OCI-LY3 (cell line): ENCODE data around the gene FPGT.

Experiments used
- H2AFZ ChIP-seq: fragments of 200-600, 300-600 bp; shearing (Covaris generic); 2 replicates; pipeline ENCODE4 v1.6.0; 2014; ENCODE audit warnings: antibody characterized with exemption, low read depth, low read length
- H3K27ac ChIP-seq: fragments of 200-600, 300-600 bp; sonication (generic); 2 replicates; pipeline ENCODE4 v1.5.1; 2014; ENCODE audit warnings: mild to moderate bottlenecking, low read length, moderate library complexity, mixed read lengths
- H3K27me3 ChIP-seq: fragments of 200-600, 300-600 bp; sonication (generic); 2 replicates; pipeline ENCODE4 v1.6.1; 2014; ENCODE audit warnings: low read depth, low read length, mixed read lengths
- H3K36me3 ChIP-seq: fragments of 200-600, 300-600 bp; sonication (generic); replicated peaks from 2 replicates; pipeline ENCODE3; 2014; ENCODE audit warnings: low read depth, low read length, mixed read lengths
- H3K4me1 ChIP-seq: fragments of 300-600, 200-600 bp; sonication (generic); 2 replicates; pipeline ENCODE4 v1.6.1; 2014; ENCODE audit warnings: low read length, mixed read lengths
- H3K4me2 ChIP-seq: fragments of 200-600, 300-600 bp; sonication (generic); 2 replicates; pipeline ENCODE4 v1.6.1; 2014; ENCODE audit warnings: low read length, mixed read lengths
- H3K4me3 ChIP-seq: fragments of 300-600, 200-600 bp; sonication (generic); 2 replicates; pipeline ENCODE4 v1.5.1; 2014; ENCODE audit warnings: antibody characterized with exemption, mild to moderate bottlenecking, low read length, moderate library complexity
- H3K79me2 ChIP-seq: fragments of 300-600, 200-600 bp; shearing (Covaris generic); 2 replicates; pipeline ENCODE4 v1.6.1; 2014; ENCODE audit warnings: mild to moderate bottlenecking, low read length, mixed read lengths
- H3K9ac ChIP-seq: fragments of 300-600, 200-600 bp; shearing (Covaris generic); 2 replicates; pipeline ENCODE4 v1.6.0; 2014; ENCODE audit warnings: mild to moderate bottlenecking, low read length, moderate library complexity
- H3K9me3 ChIP-seq: fragments of 200-600, 300-600 bp; shearing (Covaris generic); 2 replicates; pipeline ENCODE4 v1.6.1; 2014; ENCODE audit warnings: low read length, mixed read lengths; ENCODE audit not compliant: insufficient read depth
- H4K20me1 ChIP-seq: fragments of 200-600, 300-600 bp; sonication (generic); 2 replicates; pipeline ENCODE4 v1.6.1; 2016; ENCODE audit warnings: low read length, mixed read lengths; ENCODE audit not compliant: insufficient read depth
- CTCF ChIP-seq: fragments of 200-600, 300-600 bp; sonication (generic); IDR thresholded peaks from 2 replicates; pipeline ENCODE4 v1.5.1; 2014; ENCODE audit warnings: antibody characterized with exemption, low read length, low read depth
- EZH2phosphoT487 ChIP-seq: fragments of 200-600 bp; shearing (Covaris generic); IDR thresholded peaks from 2 replicates; pipeline ENCODE4 v1.6.1; 2018; ENCODE audit warnings: antibody characterized with exemption, mixed run types, low read depth

FPGT gene

DNA sequence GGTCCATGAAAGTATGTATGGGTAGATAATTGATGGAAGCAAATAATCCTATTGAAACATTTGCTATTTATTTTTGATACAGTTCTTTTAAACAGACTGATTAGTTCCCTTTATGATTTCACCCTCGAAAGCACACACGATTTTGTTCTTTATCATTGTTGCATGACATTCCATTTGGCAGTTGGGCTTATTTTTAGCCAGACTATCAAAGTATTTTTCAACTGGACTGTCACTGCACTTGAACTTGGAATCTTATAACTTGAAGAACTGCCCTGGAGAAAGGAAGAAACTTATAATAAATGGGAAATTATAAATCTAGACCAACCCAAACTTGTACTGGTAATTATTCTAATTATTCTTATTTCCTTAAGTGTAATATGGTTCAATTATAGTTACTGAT lies 37.1 kb downstream of the FPGT start, which contains the start of gene TNNI3K:
Gene TNNI3K (plus strand): TSS at position 235 of the 400 bp plus-strand sequence. CDS start 65 bp downstream, at position 300.
- no peaks in the 10 kb centered on the region for H3K27me3 ChIP-seq
- H3K9me3 ChIP-seq, result no peaks in the 10 kb centered on the region
- H3K9ac ChIP-seq, result no peak within 1 kb of the TSS
- no peak within 1 kb of the TSS for H3K4me2 ChIP-seq
- H3K36me3 ChIP-seq, result no peaks in the 10 kb centered on the region
- H2AFZ ChIP-seq, result no peak within 1 kb of the TSS
- no peaks in the 10 kb centered on the region for H4K20me1 ChIP-seq
- no peak for TF ChIP-seq EZH2phosphoT487
- TF ChIP-seq CTCF, result no peak
- H3K4me1 ChIP-seq, result no peaks in the 10 kb centered on the region
- H3K4me3 ChIP-seq, result no peak within 1 kb of the TSS
- no peak within 1 kb of the TSS for H3K27ac ChIP-seq
- no peaks in the 10 kb centered on the region for H3K79me2 ChIP-seq

DNA sequence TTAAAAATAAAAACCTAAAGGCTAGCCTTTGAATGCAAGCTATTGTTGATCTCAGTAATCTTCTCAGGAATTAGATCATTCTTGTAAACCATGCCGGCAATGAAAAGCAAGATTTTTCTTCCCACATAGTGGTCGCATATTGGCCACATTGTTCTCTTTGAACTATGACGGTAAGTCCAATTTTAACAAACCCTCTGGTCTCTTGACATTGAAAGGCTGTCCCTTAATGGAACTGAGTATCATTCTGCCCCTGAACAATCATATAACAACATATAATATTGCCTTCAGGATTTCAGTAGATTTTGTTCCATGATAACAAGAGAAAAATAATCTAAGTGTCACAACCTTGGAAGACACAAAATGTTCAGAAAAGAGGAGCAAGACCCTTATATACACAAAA lies 38.4 kb downstream of the FPGT start:
- TF ChIP-seq EZH2phosphoT487, result no peak
- TF ChIP-seq CTCF, result no peak
- no peaks in the 10 kb centered on the region for H3K36me3 ChIP-seq
- H3K9ac ChIP-seq, result no peak overlapping the region

GRCh38 chr1:74237035-74237434 lies 39.0 kb downstream of the FPGT start:
- H3K27ac ChIP-seq, result no peak overlapping the region
- no peaks in the 10 kb centered on the region for H3K9me3 ChIP-seq
- H3K4me1 ChIP-seq, result no peaks in the 10 kb centered on the region
- H4K20me1 ChIP-seq, result no peaks in the 10 kb centered on the region
- H3K4me2 ChIP-seq, result no peak overlapping the region
- no peak overlapping the region for H3K9ac ChIP-seq
- H3K36me3 ChIP-seq, result no peaks in the 10 kb centered on the region
- H3K79me2 ChIP-seq, result no peaks in the 10 kb centered on the region
- H2AFZ ChIP-seq, result no peak overlapping the region
- no peaks in the 10 kb centered on the region for H3K27me3 ChIP-seq
- no peak overlapping the region for H3K4me3 ChIP-seq
- TF ChIP-seq CTCF (no peak), EZH2phosphoT487 (no peak)

More for the DNA sequence above, 38.4 kb downstream of the FPGT start:
- no peak overlapping the region for H3K4me2 ChIP-seq
- no peaks in the 10 kb centered on the region for H3K27me3 ChIP-seq
- no peaks in the 10 kb centered on the region for H3K79me2 ChIP-seq
- no peak overlapping the region for H2AFZ ChIP-seq
- no peaks in the 10 kb centered on the region for H3K9me3 ChIP-seq
- no peak overlapping the region for H3K27ac ChIP-seq
- H3K4me1 ChIP-seq, result no peaks in the 10 kb centered on the region
- H3K4me3 ChIP-seq, result no peak overlapping the region
- H4K20me1 ChIP-seq, result no peaks in the 10 kb centered on the region

DNA sequence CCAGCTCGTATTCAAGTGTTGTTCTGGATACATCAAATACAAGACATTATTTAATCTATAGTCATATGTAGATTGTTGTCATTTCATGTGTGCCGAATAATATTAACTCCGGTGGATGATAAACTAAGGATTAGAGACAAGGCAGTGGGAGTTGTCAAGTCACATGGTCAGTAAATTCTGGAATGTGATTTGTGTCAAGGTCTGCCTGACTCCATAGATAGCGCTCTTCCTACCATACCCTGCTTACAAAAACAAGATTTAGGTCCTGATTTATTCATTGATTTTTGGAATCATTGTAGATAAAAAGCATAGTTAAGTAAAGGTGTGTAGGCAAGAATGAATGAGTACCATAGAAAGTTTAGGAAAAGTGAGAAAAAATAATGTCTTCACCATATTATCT lies 39.7 kb downstream of the FPGT start:
- H4K20me1 ChIP-seq, result no peaks in the 10 kb centered on the region
- no peak overlapping the region for H3K9ac ChIP-seq
- H3K9me3 ChIP-seq, result no peaks in the 10 kb centered on the region
- no peaks in the 10 kb centered on the region for H3K27me3 ChIP-seq
- no peaks in the 10 kb centered on the region for H3K79me2 ChIP-seq
- H3K36me3 ChIP-seq, result no peaks in the 10 kb centered on the region
- no peak overlapping the region for H2AFZ ChIP-seq
- no peaks in the 10 kb centered on the region for H3K4me1 ChIP-seq
- no peak for TF ChIP-seq CTCF
- no peak for TF ChIP-seq EZH2phosphoT487
- no peak overlapping the region for H3K4me3 ChIP-seq
- H3K4me2 ChIP-seq, result no peak overlapping the region
- H3K27ac ChIP-seq, result no peak overlapping the region
